CD14-positive monocyte (primary cell): Measurements from ENCODE around the gene C15orf40. TPM values are rescaled to one million over a fixed set of nuclear protein-coding genes. Genes with fewer than 3 reads are reported as not detected.

Experiments used
- DNase-seq, 3 donors: peaks; one replicate each; pipeline ENCODE4 v3.0.0-alpha.2; 2011 to 2022
- H2AFZ ChIP-seq: 2 replicates; pipeline ENCODE4 v1.6.0; 2012; ENCODE audit warnings: mild to moderate bottlenecking, low read depth, low read length, inconsistent platforms; ENCODE audit not compliant: insufficient read depth, poor library complexity, severe bottlenecking
- H3K27ac ChIP-seq, 2 donors: 1 replicate in 1 of 2; 2 replicates in 1 of 2; pipeline ENCODE4 v1.5.1; 2012 to 2013; ENCODE audit warnings: low read length in 2 of 2, control low read depth in 1 of 2, inconsistent platforms in 1 of 2, low read depth in 1 of 2, mild to moderate bottlenecking in 1 of 2
- H3K27me3 ChIP-seq, 2 donors: one replicate each; pipeline versions ENCODE4 v1.6.0 to v1.6.1; 2011 to 2013; ENCODE audit warnings: low read length in 2 of 2; ENCODE audit not compliant: control insufficient read depth in 2 of 2, insufficient read depth in 2 of 2
- H3K36me3 ChIP-seq, 2 donors: replicated peaks in 1 of 2; 1 replicate in 1 of 2; 2 replicates in 1 of 2; pipeline versions ENCODE4 v1.5.1 to v1.6.1; 2012 to 2013; ENCODE audit warnings: low read length in 2 of 2, control low read depth in 1 of 2, inconsistent platforms in 1 of 2, mild to moderate bottlenecking in 1 of 2; ENCODE audit not compliant: insufficient read depth in 2 of 2, control insufficient read depth in 1 of 2
- H3K4me1 ChIP-seq, 2 donors: 1 replicate in 1 of 2; 2 replicates in 1 of 2; pipeline versions ENCODE4 v1.5.1 to v1.6.1; 2012 to 2013; ENCODE audit warnings: low read length in 2 of 2, control low read depth in 1 of 2, inconsistent platforms in 1 of 2, mild to moderate bottlenecking in 1 of 2, moderate library complexity in 1 of 2; ENCODE audit not compliant: insufficient read depth in 2 of 2, control insufficient read depth in 1 of 2
- H3K4me2 ChIP-seq: replicated peaks from 2 replicates; pipeline ENCODE3; 2012; ENCODE audit warnings: low read length, moderate library complexity, mild to moderate bottlenecking; ENCODE audit not compliant: poor library complexity, severe bottlenecking; ENCODE audit errors: extremely low read depth
- H3K4me3 ChIP-seq, 3 experiments: fragments of 200-600 bp in 1 of 3; sonication (generic) in 1 of 3; replicated peaks in 1 of 3; 1 replicate in 2 of 3; 2 replicates in 1 of 3; pipeline ENCODE4 v1.5.1; 2011 to 2013; ENCODE audit warnings: low read length in 3 of 3, mild to moderate bottlenecking in 3 of 3, control low read depth in 2 of 3, low read depth in 2 of 3, inconsistent platforms in 1 of 3, moderate library complexity in 1 of 3
- H3K79me2 ChIP-seq: 2 replicates; pipeline ENCODE4 v1.6.0; 2012; ENCODE audit warnings: mild to moderate bottlenecking, control low read depth, inconsistent platforms, low read length, moderate library complexity; ENCODE audit not compliant: insufficient read depth
- H3K9ac ChIP-seq: 2 replicates; pipeline ENCODE4 v1.6.0; 2017; ENCODE audit warnings: low read length, mild to moderate bottlenecking; ENCODE audit not compliant: insufficient read depth, poor library complexity, severe bottlenecking
- H3K9me3 ChIP-seq, 2 donors: replicated peaks in 1 of 2; 1 replicate in 1 of 2; 2 replicates in 1 of 2; pipeline versions ENCODE4 v1.5.1 to v1.6.1; 2012 to 2013; ENCODE audit warnings: low read length in 2 of 2, control low read depth in 1 of 2; ENCODE audit not compliant: control insufficient read depth in 1 of 2, insufficient read depth in 1 of 2
- H4K20me1 ChIP-seq: 2 replicates; pipeline ENCODE4 v1.6.0; 2012; ENCODE audit warnings: mild to moderate bottlenecking, low read length, control low read depth, moderate library complexity; ENCODE audit not compliant: insufficient read depth
- H3K27ac Mint-ChIP-seq, 7 donors: one replicate each; pipeline ENCODE4 v1.8.0; 2020; ENCODE audit warnings: mild to moderate bottlenecking in 7 of 7, mixed read lengths in 7 of 7, moderate library complexity in 6 of 7, inconsistent platforms in 2 of 7
- H3K27me3 Mint-ChIP-seq, 3 donors: one replicate each; pipeline ENCODE4 v1.8.0; 2021 to 2022; ENCODE audit warnings: low read depth in 3 of 3, mild to moderate bottlenecking in 3 of 3, mixed read lengths in 3 of 3, moderate library complexity in 3 of 3, inconsistent platforms in 1 of 3
- H3K36me3 Mint-ChIP-seq, 2 donors: one replicate each; pipeline ENCODE4 v1.8.0; 2020; ENCODE audit warnings: mixed read lengths in 2 of 2, inconsistent platforms in 1 of 2, mild to moderate bottlenecking in 1 of 2
- H3K4me1 Mint-ChIP-seq: one replicate; pipeline ENCODE4 v1.8.0; 2020; ENCODE audit warnings: mild to moderate bottlenecking, mixed read lengths
- H3K4me3 Mint-ChIP-seq, 2 donors: one replicate each; pipeline ENCODE4 v1.8.0; 2020; ENCODE audit warnings: mild to moderate bottlenecking in 2 of 2, mixed read lengths in 2 of 2, moderate library complexity in 1 of 2
- H3K9me3 Mint-ChIP-seq, 7 donors: one replicate each; pipeline ENCODE4 v1.8.0; 2020 to 2022; ENCODE audit warnings: mixed read lengths in 7 of 7, mild to moderate bottlenecking in 6 of 7, moderate library complexity in 6 of 7, inconsistent platforms in 2 of 7
- CTCF ChIP-seq: fragments of 200-600 bp; IDR thresholded peaks from one replicate; pipeline ENCODE4 v1.8.0; 2022; ENCODE audit warnings: antibody characterized with exemption, mild to moderate bottlenecking
- WGBS: methylation state at CpG from one replicate; pipeline ENCODE4 v1.1.5; 2013; ENCODE audit warnings: missing lambda C conversion rate; ENCODE audit not compliant: insufficient coverage; 5-methylcytosine and 5-hydroxymethylcytosine counted together
- intact Hi-C, 2 donors: fragments of 100-400 bp; cut with micrococcal nuclease; formaldehyde crosslinking; loops; one replicate each; pipeline versions ENCODE4 v1.15.0 to v1.15.1; 2023
- polyA plus RNA-seq, 3 donors: library from polyadenylated mRNA; depleted of rRNA in 1 of 3; unstranded in 2 of 3; stranded (reverse) in 1 of 3; fragments of 300-500 nt in 2 of 3; fragments of >200 nt in 1 of 3; fragmentation: Illumina TruSeq in 2 of 3; gene quantifications; 1 replicate in 2 of 3; 2 replicates in 1 of 3; pipeline ENCODE4 v1.2.3, GENCODE V29; 2012 to 2021

C15orf40 gene
- polyA plus RNA-seq, 3 donors, result 13.0 to 32.1 (median 25.7) TPM

DNA sequence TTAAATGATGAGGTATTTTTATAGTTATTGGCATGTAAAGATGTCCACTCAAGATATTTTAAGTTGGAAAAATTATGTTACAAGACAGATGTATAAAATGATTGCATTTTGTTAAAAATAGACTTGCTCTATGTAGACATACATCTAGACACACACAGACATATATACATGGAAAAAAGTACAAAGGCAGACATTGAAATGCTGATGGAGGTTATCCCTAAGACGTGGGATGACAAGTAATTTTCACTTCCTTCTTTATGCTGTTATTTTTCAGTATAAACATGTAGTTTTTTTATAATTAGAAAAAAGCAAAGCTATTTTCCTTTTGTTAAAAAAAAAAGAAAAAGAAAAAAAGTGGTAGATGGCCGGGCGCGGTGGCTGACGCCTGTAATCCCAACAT, 66.1 kb downstream of the C15orf40 start:
- H3K4me3 ChIP-seq, result no peak overlapping the region
- intact Hi-C loops, result no loop called here
- Mint-ChIP-seq H3K4me3 (peak overlapping the region in 1 of 2 donors; percentile 26), H3K9me3 (peaks cover 0 to 3% (median 0%) of the 10 kb centered on the region in 7 donors), H3K36me3 (no peaks in the 10 kb centered on the region), H3K27me3 (peaks cover 0 to 3% (median 1%) of the 10 kb centered on the region in 3 donors), H3K4me1 (peaks cover 16% of the 10 kb centered on the region), H3K27ac (peak overlapping the region in 6 of 7 donors; percentile 58 to 79 (median 67))
- no peak overlapping the region for H3K4me2 ChIP-seq
- no peak overlapping the region for H2AFZ ChIP-seq
- peak overlapping the region in 1 of 2 donors; percentile 45 for H3K27ac ChIP-seq
- H3K79me2 ChIP-seq, result no peaks in the 10 kb centered on the region
- H3K27me3 ChIP-seq, result peaks cover 4% of the 10 kb centered on the region in 2 donors
- peak overlapping the region; percentile 8 for H3K9ac ChIP-seq
- H3K36me3 ChIP-seq, result no peaks in the 10 kb centered on the region
- TF ChIP-seq CTCF, result no peak
- DNase-seq, result peak in 2 of 3 donors; percentile 46 to 55
- WGBS, result no CpG with 5 or more reads among the region's 5 CpGs
- H4K20me1 ChIP-seq, result no peaks in the 10 kb centered on the region
- H3K9me3 ChIP-seq, result no peaks in the 10 kb centered on the region
- H3K4me1 ChIP-seq, result peaks cover 12% of the 10 kb centered on the region in 2 donors

GRCh38 chr15:82944821-82945220, 66.6 kb downstream of the C15orf40 start:
- Histone ChIP-seq H3K9ac (peak overlapping the region; percentile 8), H3K4me1 (peaks cover 12% of the 10 kb centered on the region in 2 donors), H3K4me3 (no peak overlapping the region), H3K79me2 (no peaks in the 10 kb centered on the region), H3K27ac (peak overlapping the region in 1 of 2 donors; percentile 45), H2AFZ (no peak overlapping the region), H3K4me2 (no peak overlapping the region), H3K9me3 (no peaks in the 10 kb centered on the region), H4K20me1 (no peaks in the 10 kb centered on the region), H3K27me3 (peaks cover 0 to 3% of the 10 kb centered on the region in 2 donors), H3K36me3 (no peaks in the 10 kb centered on the region)
- no peaks in the 10 kb centered on the region for H3K36me3 Mint-ChIP-seq
- intact Hi-C loops, result no loop called here
- H3K4me1 Mint-ChIP-seq, result peaks cover 16% of the 10 kb centered on the region
- DNase-seq, result peak; percentile 47 to 81 (median 81)
- peaks cover 0 to 3% (median 1%) of the 10 kb centered on the region in 3 donors for H3K27me3 Mint-ChIP-seq
- TF ChIP-seq CTCF, result no peak
- H3K9me3 Mint-ChIP-seq, result peaks cover 0 to 3% (median 0%) of the 10 kb centered on the region in 7 donors
- peak overlapping the region in 6 of 7 donors; percentile 59 to 83 (median 68) for H3K27ac Mint-ChIP-seq
- no peak overlapping the region for H3K4me3 Mint-ChIP-seq
- 20% methylated on average over 1 of the region's 5 CpGs for WGBS
